Hematopoietic multipotent progenitor cell treated with erythropoietin and hydrocortisone succinate and interleukin-3 and kit ligand, for 15 days (in vitro differentiated cells): ENCODE measurements around the gene PTPRD.

ENCODE experiments used
- DNase-seq: peaks from one replicate; pipeline ENCODE4 v3.0.0-alpha.2; 2015; ENCODE audit warnings: low spot score

Gene PTPRD

GRCh38 chr9:8903077-8903476 is 1709.7 kb downstream of the PTPRD start:
- no peak for DNase-seq

GRCh38 chr9:8901146-8901545 is 1711.7 kb downstream of the PTPRD start:
- no peak for DNase-seq

GRCh38 chr9:8899511-8899910 is 1713.3 kb downstream of the PTPRD start:
- DNase-seq, result no peak

- DNase-seq, result no peak
These were observed 1717.0 kb downstream of the PTPRD start for GRCh38 chr9:8895861-8896224.

GRCh38 chr9:8895106-8895860 is 1717.5 kb downstream of the PTPRD start:
- DNase-seq, result no peak

- DNase-seq, result no peak
These were observed 1722.1 kb downstream of the PTPRD start for GRCh38 chr9:8890695-8891094.

- no peak for DNase-seq
These were observed 1723.7 kb downstream of the PTPRD start for GRCh38 chr9:8889100-8889499.

GRCh38 chr9:8888591-8888990 is 1724.2 kb downstream of the PTPRD start:
- no peak for DNase-seq

- no peak for DNase-seq
These were observed 1725.4 kb downstream of the PTPRD start for GRCh38 chr9:8887369-8887768.

- no peak for DNase-seq
These were observed 1729.5 kb downstream of the PTPRD start for GRCh38 chr9:8883321-8883720.

GRCh38 chr9:8880060-8880459 is 1732.7 kb downstream of the PTPRD start:
- DNase-seq, result no peak

- DNase-seq, result no peak
These were observed 1733.5 kb downstream of the PTPRD start for GRCh38 chr9:8879284-8879683.

GRCh38 chr9:8877753-8878494 is 1734.9 kb downstream of the PTPRD start:
- DNase-seq, result no peak

GRCh38 chr9:8876303-8876702 is 1736.5 kb downstream of the PTPRD start:
- no peak for DNase-seq

- DNase-seq, result no peak
These were observed 1738.3 kb downstream of the PTPRD start for GRCh38 chr9:8874482-8874881.

GRCh38 chr9:8872802-8873201 is 1740.0 kb downstream of the PTPRD start:
- no peak for DNase-seq

GRCh38 chr9:8871796-8872445 is 1740.9 kb downstream of the PTPRD start:
- no peak for DNase-seq

GRCh38 chr9:8871396-8871795 is 1741.4 kb downstream of the PTPRD start:
- DNase-seq, result no peak

GRCh38 chr9:8869812-8870211 is 1743.0 kb downstream of the PTPRD start:
- DNase-seq, result no peak

GRCh38 chr9:8868632-8869031 is 1744.2 kb downstream of the PTPRD start:
- no peak for DNase-seq

- DNase-seq, result no peak
These were observed 1745.7 kb downstream of the PTPRD start for GRCh38 chr9:8867148-8867547.

GRCh38 chr9:8864545-8864896 is 1748.3 kb downstream of the PTPRD start:
- no peak for DNase-seq

- no peak for DNase-seq
These were observed 1748.8 kb downstream of the PTPRD start for GRCh38 chr9:8863886-8864544.
